Inflammatory macrophage treated with lipopolysaccharide for 1 hour (primary cell): ENCODE data around the gene PDE4A.
A peak's percentile ranks its signal among the peaks of the same experiment; 100 is the strongest.
"Not testable (repeated sequence)": the region's sequence is repeated elsewhere in the genome, so short reads cannot be mapped to it uniquely, and the experiment has no call there.

Experiments
- DNase-seq, 2 donors: peaks; one replicate each; pipeline ENCODE4 v3.0.0-alpha.2; 2020 to 2022

The PDE4A gene

DNA sequence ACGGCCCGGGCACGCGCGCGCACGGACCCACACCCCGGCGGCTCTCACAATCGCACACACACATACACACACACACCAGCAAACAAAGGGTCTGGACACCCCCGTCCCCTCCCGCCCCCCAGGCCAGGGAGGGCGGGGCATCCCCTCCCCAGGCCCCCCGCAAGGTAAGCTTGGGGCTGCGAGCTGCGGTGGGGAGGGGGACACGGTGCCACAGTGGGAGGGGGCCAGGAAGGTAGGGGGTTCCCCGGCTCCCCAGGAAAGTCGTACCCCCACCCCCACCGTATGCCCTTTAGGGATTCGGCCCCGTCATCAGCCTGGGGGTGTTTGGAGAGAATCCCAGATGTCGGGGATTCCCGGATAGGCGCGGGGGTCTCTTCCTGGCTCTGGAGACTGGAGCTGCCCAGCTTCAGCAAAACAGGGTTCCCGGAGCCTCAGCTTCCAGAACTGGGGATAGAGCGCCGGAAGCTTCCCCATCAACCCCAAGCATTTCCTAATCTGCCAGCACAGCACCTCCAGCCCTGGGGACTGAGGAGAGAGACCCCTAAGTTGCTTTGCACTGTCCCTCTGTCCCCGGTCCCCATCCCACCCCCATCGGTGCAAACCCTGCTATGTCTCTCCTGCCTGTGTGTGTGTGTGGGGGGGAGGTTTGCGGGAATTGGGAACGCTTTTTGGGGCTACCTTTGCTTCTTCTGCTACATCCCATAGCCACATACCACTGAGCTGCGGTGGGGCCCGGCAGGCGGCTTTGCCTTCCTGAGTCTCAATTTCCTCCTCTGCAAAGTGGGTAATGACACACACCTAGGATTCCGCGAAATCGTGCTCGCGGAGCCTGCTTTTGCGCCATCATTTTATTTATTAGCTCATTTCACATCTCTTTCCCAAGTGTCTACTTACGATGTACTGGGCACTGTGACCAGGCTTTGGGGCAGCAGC lies 15.2 kb upstream of the PDE4A start:
- peak; percentile 66 to 75 for DNase-seq

DNA sequence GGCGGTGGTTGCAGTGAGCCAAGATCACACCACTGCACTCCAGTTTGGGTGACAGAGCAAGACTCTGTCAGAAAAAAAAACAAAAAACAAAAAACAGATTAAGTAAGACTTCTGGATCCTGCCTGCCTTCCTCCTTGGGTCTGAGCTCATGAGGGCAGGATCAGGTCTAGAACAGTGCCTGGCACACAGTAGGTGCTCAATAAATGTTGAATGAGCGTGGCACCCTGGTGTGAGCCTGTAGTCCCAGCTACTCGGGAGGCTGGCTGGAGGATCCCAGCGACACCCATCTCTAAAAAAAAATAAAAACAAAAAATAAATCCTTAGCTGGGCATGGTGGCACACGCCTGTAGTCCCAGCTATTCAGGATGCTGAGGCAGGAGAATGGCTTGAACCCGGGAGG lies 14.1 kb upstream of the PDE4A start:
- no peak for DNase-seq

- no peak for DNase-seq
These were observed 13.2 kb upstream of the PDE4A start for GRCh38 chr19:10407096-10407495.

DNA sequence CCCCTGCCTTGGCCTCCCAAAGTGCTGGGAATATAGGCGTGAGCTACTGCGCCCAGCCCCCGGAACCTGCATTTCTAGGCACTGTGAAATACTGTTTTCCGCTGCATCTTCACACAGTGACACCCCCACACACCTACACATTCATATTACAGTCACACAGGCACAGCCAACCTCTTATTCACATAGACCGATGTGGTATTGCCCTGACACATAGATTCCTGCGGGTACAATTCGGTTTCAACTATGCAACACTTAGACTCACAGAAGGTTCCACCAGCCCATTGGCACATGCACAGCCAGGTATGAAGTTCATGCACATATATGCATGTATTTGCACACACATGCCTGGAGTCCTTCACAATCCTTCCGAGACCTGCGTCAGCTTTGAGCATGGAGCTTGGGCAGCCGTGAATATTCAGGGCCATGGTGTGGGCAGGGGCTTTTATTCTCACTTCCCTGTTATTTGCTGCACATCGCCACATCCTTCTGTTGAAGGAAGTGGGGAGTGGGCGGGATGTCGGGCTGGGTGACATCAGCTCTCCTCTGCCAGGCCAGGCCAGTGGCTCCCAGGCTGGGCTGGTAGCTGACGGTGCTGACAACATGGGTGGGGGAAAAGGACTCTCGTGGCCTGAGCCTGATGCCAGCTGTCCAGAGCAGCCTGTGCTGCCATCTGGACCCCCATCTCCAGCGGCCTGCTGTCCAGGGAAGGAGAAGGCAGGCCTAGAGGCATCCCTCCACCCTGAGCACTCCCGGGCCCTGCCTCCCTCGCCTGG lies 11.6 kb upstream of the PDE4A start:
- DNase-seq: peak; percentile 95 to 99

GRCh38 chr19:10411224-10411623 lies 9.1 kb upstream of the PDE4A start:
- not testable (repeated sequence) for DNase-seq

DNA sequence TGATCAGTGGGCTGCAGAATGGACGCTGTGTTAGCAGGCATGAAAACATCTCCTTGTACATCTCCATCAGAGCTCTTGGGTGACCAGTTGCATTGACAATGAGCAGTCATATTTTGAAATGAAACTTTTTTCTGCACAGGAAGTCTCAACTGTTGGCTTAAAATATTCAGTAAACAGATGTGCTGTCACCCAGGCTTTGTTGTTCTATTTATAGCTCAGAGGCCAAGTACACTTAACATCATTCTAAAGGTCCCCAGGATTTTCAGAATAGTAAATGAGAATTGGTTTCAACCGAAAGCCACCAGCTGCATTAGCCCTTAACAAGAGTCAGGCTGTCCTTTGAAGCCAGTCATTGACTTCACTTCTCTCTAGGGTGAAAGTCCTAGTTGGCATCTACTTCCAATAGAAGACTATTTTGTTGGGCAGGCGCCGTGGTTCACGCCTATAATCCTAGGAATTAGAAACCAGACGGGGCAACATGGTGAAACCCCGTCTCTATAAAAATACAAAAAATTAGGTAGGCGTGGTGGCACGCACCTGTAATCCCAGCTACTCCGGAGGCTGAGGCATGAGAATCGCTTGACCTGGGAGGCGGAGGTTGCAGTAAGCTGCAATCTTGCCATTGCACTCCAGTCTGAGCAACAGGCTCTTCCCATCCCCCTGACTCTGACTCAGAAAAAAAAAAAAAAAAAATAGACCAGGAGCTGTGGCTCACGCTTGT lies 7.9 kb upstream of the PDE4A start:
- no peak for DNase-seq

- DNase-seq: no peak
These were observed 4.3 kb upstream of the PDE4A start for GRCh38 chr19:10416083-10416379.

GRCh38 chr19:10416380-10417257 lies 3.7 kb upstream of the PDE4A start:
- peak; percentile 84 to 97 for DNase-seq

DNA sequence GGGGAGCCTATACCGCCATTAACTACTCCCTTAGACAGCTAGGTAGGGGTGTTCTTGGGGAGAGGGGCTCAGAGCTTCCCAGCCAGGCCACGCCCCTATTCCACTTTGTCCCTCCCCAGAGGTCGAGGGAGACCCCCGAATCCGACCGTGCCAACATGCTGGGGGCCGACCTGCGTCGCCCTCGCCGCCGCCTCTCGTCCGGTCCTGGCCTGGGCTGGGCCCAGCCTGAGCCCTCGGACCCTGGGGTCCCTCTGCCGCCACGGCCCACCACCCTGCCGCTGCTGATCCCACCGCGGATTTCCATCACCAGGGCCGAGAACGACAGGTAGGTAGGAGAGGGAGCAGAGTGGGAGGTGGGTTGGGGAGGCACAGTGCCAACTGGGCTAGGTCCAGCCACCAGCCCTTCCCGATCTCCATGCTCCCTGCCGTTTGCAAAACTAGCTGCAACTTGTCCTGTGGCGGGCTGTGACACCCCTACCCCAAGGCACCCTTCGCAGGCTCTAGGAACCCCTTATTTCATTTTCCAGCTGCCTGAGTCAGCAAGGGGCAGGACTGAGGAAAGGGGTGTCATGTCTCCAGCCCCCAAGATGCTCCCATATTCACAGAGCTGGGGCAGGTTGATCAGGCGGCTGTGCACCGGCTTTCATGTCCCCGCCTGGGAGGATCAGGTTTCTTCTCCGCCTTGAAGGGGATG lies 2.6 kb upstream of the PDE4A start:
- no peak for DNase-seq

DNA sequence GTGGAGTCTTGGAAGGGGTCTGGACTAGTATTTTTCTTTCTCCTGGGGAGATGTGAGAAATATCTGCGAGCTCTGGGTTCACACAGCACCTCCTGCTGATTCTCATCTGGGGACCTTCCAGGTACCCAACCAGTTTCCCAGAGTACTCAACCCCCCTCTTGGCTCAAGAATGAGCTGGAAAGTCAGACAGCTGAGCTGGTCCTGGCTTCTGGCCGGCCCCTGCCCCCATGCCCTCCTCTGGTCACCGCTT lies 2.2 kb upstream of the PDE4A start:
- DNase-seq: no peak

- DNase-seq: peak in 1 of 2 donors; percentile 8
These were observed 1.7 kb upstream of the PDE4A start for GRCh38 chr19:10418485-10419199.

DNA sequence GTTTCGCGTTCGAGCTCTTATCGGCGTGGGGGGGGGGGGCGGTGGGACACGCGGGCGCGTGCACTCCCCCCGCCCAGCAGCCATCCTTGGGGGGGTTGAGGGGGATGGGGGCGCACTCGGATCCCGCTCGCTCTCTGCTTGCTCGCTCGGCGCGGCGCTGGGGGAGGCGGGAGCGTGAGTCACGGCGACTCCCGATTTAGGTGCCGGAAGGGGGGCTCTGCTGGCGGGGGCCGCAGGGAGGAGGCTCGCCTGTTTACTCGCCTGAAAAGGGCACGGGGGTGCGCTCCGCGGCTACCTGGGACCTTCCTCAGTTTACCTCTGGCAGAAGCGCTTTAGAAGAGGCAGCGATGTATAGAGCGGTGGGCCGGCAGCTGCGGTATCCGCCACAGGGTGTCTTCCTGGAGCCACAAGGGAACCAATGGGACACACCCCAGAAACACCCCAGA lies 1.1 kb upstream of the PDE4A start:
- no peak for DNase-seq

DNA sequence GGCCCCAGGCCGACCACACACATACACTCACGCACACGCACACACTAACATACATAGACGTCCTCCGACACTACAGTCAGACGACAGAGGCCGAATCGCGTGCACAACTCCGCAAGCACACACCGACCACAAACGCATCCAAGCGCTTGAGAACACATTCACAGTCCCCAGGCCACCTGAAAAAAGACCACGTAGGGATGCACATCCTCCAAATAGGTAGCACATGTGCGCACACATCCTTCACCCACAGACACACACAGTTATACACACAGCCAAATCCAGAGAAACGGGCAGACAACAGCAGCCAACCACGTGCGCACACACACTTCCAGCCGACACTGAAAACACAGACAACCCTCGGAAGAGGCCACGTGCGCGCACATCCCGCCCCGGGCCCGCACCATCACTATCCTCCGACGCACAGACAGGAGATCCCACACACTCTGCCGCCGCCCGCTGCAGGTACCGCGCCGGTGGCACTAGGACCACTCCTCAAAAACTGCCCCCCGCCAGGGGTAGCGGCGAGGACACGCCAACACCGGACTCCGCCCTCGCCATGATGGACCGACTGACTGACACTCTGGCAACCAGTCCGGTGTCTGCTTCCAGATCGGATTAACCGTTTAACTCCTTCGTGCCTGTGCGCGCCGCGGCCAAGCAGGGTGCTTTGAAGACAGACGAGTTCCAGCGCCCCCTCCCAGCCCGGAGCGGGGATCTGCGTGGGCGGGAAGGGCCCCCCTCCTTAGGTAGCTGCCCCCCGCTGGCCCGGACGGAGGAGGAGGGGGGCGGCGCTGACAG lies 493 bp upstream of the PDE4A start:
- DNase-seq: peak; percentile 27 to 59

- peak; percentile 67 to 69 for DNase-seq
These were observed 1.1 kb downstream of the PDE4A start for GRCh38 chr19:10421240-10422045.

DNA sequence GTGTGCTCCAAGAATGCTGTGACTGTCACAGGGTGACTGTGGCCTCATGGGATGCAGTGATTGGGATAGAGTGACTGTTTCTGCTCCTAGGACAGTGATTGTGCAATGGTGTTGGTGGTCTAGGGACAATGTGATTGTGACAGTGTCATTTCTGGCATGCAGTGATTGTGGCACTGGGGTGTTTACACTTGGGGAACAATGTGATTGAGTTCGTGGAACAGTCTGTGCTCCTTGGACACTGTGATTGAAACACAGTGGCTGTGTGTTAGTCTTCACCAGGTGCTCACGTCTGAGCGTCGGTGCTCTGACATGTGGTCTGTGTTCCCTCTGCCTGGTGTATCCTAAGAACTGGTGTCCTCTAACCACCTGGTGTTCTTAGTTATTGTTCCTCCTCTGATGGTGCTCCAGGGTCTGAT lies 1.7 kb downstream of the PDE4A start:
- DNase-seq: peak; percentile 49 to 86

DNA sequence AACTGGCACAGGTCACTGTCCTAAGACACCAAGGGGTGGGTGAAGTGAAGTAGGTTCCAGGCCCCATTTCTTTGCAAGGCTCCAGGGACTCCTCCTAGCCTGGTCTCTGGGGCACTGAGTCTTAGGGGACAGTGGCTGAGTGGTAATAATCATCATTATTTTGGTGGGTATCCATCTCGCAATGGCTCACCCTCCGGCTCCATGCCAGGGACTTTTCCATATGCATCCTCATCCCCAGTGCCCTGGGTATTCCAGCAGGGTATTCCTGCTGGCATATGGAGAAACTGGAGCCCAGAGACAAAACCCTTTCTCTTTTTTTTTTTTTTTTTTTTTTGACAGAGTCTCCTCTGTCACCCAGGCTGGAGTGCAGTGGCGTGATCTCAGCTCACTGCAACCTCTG lies 2.5 kb downstream of the PDE4A start:
- DNase-seq: no peak

DNA sequence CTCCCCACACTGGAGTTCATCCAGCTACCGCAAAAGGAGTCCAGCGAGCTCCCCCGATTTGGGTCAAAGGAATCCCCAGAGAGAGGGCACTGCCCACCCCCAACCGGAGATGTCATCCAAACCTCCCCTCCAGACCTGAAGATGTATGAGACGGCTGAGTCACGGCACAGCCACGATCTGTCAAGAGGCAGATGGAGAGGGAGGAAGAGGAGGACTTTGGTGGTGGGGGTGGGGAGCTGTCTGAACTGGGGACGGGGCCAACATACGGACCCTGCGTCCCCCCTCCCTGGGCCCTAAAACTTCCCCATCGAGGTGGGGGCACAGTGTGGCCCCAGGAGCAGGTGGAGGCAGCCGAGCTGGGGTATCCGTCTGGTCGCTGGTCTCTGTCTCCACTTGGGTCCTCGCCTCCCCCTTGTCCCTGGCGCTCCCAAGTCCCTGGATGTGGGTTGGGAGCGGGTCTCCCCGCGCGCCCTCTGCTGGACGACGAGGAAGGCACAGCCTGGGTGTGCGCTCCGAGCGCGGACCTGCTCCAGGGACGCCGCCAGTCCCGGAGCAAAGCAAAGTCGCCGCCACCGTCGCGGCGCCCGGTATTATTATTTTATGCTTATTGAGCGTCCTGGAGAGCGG lies 3.8 kb downstream of the PDE4A start:
- peak; percentile 58 to 75 for DNase-seq

DNA sequence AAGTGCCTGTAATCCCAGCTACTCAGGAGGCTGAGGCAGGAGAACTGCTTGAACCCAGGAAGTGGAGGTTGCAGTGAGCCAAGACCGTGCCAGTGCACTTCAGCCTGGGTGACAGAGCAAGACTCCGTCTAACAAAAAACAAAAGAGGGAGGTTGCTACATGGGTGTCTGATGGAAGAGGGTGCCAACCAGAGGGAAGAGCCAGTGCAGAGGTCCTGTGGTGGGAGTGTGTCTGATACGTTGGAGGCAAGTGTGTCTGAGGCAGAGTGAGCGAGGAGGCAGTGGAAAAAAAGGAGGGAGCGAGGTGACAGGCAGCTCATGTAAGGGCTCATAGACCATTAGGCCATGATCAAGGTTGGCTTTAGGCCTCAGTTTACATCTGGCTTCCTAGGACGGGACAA lies 6.8 kb downstream of the PDE4A start:
- DNase-seq: no peak

DNA sequence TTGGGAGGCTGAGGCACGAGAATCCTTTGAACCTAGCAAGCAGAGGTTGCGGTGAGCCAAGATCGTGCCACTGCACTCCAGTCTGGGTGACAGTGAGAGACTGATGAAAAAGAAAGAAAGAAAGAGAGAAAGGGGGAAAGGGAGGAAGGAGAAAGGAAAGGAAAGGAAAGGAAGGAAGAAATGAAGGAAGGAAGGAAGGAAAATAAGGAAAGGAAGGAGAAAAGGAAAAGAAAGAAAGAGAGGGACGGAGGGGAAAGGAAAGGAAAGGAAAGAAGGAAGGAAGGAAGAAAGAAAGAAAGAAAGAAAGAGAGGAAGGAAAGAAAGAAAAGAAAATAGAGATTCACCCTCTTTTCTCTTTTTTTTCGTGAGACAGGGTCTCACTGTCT lies 8.7 kb downstream of the PDE4A start:
- DNase-seq: no peak
